HG03571 (cell line): Measurements from ENCODE around the gene MAS1.
"Not testable (repeated sequence)": the region's sequence is repeated elsewhere in the genome, so short reads cannot be mapped to it uniquely, and the experiment has no call there.

Experiments
- ATAC-seq: cut with Tn5 transposase; IDR thresholded peaks from one replicate; pipeline ENCODE4 v1.9.1; 2021; ENCODE audit not compliant: unreplicated experiment

Gene MAS1

GRCh38 chr6:159890792-159891191, at the start of gene MAS1:
MAS1 (plus strand) TSS chr6:159890988; CDS start chr6:159906956, 15,968 bp downstream.
- ATAC-seq, result no peak

- no peak for ATAC-seq
Measured at GRCh38 chr6:159842035-159842434, 48.8 kb upstream of the MAS1 start.

- ATAC-seq, result no peak
Measured at GRCh38 chr6:159844737-159845645, 45.8 kb upstream of the MAS1 start.

GRCh38 chr6:159848552-159848951, 42.2 kb upstream of the MAS1 start:
- ATAC-seq, result not testable (repeated sequence)

GRCh38 chr6:159849851-159850250, 40.9 kb upstream of the MAS1 start:
- not testable (repeated sequence) for ATAC-seq

- ATAC-seq, result no peak
Measured at GRCh38 chr6:159852877-159853276, 37.9 kb upstream of the MAS1 start.

GRCh38 chr6:159853754-159854153, 37.0 kb upstream of the MAS1 start:
- no peak for ATAC-seq

- ATAC-seq, result no peak
Measured at GRCh38 chr6:159854959-159855358, 35.8 kb upstream of the MAS1 start.

GRCh38 chr6:159858259-159858658, 32.5 kb upstream of the MAS1 start:
- no peak for ATAC-seq

- no peak for ATAC-seq
Measured at GRCh38 chr6:159860482-159860881, 30.3 kb upstream of the MAS1 start.

- no peak for ATAC-seq
Measured at GRCh38 chr6:159862103-159862502, 28.7 kb upstream of the MAS1 start.

- not testable (repeated sequence) for ATAC-seq
Measured at GRCh38 chr6:159863341-159863740, 27.4 kb upstream of the MAS1 start.

GRCh38 chr6:159865226-159865920, 25.4 kb upstream of the MAS1 start:
- no peak for ATAC-seq

- ATAC-seq, result no peak
Measured at GRCh38 chr6:159866286-159867247, 24.2 kb upstream of the MAS1 start.

GRCh38 chr6:159871241-159871640, 19.5 kb upstream of the MAS1 start:
- no peak for ATAC-seq

GRCh38 chr6:159871906-159872305, 18.9 kb upstream of the MAS1 start:
- no peak for ATAC-seq

- no peak for ATAC-seq
Measured at GRCh38 chr6:159874435-159874834, 16.4 kb upstream of the MAS1 start.

GRCh38 chr6:159875194-159875593, 15.6 kb upstream of the MAS1 start:
- no peak for ATAC-seq

- no peak for ATAC-seq
Measured at GRCh38 chr6:159876242-159876641, 14.5 kb upstream of the MAS1 start.

GRCh38 chr6:159877256-159877808, 13.5 kb upstream of the MAS1 start:
- ATAC-seq, result no peak

- ATAC-seq, result no peak
Measured at GRCh38 chr6:159878341-159878740, 12.4 kb upstream of the MAS1 start.
